Activated T-cell treated with anti-CD3 and anti-CD28 coated beads, Interleukin-2, amount 50 U/mL, for 72 hours (primary cell): ENCODE data around the gene RALGPS1. TPM values are rescaled to one million over a fixed set of nuclear protein-coding genes. Genes with fewer than 3 reads are reported as not detected.

Experiments used
- ATAC-seq, 2 donors: fragments of 150-1000 bp; cut with Tn5 transposase; replicated peaks in 1 of 2; 2 replicates each; pipeline ENCODE4 v1.10.0; 2021; ENCODE audit warnings: moderate library complexity in 2 of 2, mild to moderate bottlenecking in 1 of 2
- DNase-seq, 2 donors: peaks; one replicate each; pipeline ENCODE4 v3.0.0; 2021 to 2022; ENCODE audit warnings: mixed read lengths in 1 of 2
- H3K27ac Mint-ChIP-seq: one replicate; pipeline ENCODE4 v1.8.0; 2022; ENCODE audit warnings: mild to moderate bottlenecking, moderate library complexity, mixed read lengths
- H3K27me3 Mint-ChIP-seq: one replicate; pipeline ENCODE4 v1.8.0; 2022; ENCODE audit warnings: low read depth, mixed read lengths
- H3K36me3 Mint-ChIP-seq, 2 donors: one replicate each; pipeline ENCODE4 v1.8.0; 2022; ENCODE audit warnings: mixed read lengths in 2 of 2, mild to moderate bottlenecking in 1 of 2; ENCODE audit not compliant: insufficient read depth in 2 of 2
- H3K4me1 Mint-ChIP-seq: one replicate; pipeline ENCODE4 v1.8.0; 2022; ENCODE audit warnings: low read depth, mixed read lengths
- H3K4me3 Mint-ChIP-seq, 2 donors: one replicate each; pipeline ENCODE4 v1.8.0; 2022; ENCODE audit warnings: mild to moderate bottlenecking in 2 of 2, mixed read lengths in 2 of 2, moderate library complexity in 2 of 2
- H3K9me3 Mint-ChIP-seq, 2 donors: one replicate each; pipeline ENCODE4 v1.8.0; 2022; ENCODE audit warnings: mixed read lengths in 2 of 2
- total RNA-seq, 2 donors: library from RNA; stranded (reverse); gene quantifications; one replicate each; pipeline ENCODE4 v1.2.3, GENCODE V29; 2022

Gene RALGPS1
- total RNA-seq, 2 donors from 2014 or later: 3.3 to 3.4 TPM

- ATAC-seq (no peak), DNase-seq (no peak)
- no peaks in the 10 kb centered on the region for H3K4me1 Mint-ChIP-seq
- H3K27me3 Mint-ChIP-seq: peaks cover 25% of the 10 kb centered on the region
- H3K36me3 Mint-ChIP-seq: no peaks in the 10 kb centered on the region
- H3K27ac Mint-ChIP-seq: no peak overlapping the region
- no peak overlapping the region for H3K4me3 Mint-ChIP-seq
- H3K9me3 Mint-ChIP-seq: no peaks in the 10 kb centered on the region
These were observed 294.6 kb downstream of the RALGPS1 start for GRCh38 chr9:127209220-127209619.

DNA sequence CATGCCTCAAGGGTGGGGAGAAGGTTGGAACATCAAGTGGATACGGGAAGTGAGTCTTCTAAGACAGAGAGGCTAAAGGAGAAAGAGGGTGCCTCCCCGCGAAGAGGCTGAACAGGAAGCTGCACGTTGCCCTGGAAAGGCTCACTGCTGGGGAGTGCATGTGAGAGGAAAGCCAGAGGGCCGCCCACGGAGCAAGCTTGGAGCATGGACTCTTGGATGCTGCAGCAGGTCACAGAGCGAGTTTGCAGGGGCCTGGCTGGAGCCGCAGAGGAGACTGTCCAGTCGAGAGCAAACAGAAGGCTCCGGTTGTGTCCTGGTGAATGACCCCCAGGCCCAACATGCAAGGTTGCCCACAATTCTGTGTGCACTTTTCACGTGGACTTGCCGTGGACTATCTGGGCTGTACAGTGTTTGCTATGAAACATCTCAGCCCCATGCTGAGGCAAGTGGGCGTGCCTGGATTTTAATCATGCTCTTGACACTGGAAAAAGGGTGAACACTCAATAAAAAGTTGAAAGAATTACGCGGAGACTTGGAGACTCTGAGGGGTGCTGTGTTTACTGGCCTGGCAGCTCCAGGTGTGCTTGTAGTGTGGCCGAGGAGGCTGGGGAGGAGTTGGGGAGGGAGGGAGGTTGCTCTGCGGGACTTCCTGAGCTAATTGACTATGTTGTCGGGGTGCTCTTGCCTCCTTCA lies 295.5 kb downstream of the RALGPS1 start:
- Mint-ChIP-seq H3K4me1 (peaks cover 7% of the 10 kb centered on the region), H3K9me3 (no peaks in the 10 kb centered on the region), H3K27me3 (peaks cover 25% of the 10 kb centered on the region), H3K27ac (no peak overlapping the region), H3K4me3 (no peak overlapping the region), H3K36me3 (no peaks in the 10 kb centered on the region)
- DNase-seq (no peak), ATAC-seq (no peak)

GRCh38 chr9:127210851-127211730 lies 296.5 kb downstream of the RALGPS1 start:
- H3K9me3 Mint-ChIP-seq: no peaks in the 10 kb centered on the region
- no peak overlapping the region for H3K4me3 Mint-ChIP-seq
- peaks cover 7% of the 10 kb centered on the region for H3K4me1 Mint-ChIP-seq
- ATAC-seq (no peak), DNase-seq (no peak)
- H3K36me3 Mint-ChIP-seq: no peaks in the 10 kb centered on the region
- peaks cover 15% of the 10 kb centered on the region for H3K27me3 Mint-ChIP-seq
- H3K27ac Mint-ChIP-seq: no peak overlapping the region

DNA sequence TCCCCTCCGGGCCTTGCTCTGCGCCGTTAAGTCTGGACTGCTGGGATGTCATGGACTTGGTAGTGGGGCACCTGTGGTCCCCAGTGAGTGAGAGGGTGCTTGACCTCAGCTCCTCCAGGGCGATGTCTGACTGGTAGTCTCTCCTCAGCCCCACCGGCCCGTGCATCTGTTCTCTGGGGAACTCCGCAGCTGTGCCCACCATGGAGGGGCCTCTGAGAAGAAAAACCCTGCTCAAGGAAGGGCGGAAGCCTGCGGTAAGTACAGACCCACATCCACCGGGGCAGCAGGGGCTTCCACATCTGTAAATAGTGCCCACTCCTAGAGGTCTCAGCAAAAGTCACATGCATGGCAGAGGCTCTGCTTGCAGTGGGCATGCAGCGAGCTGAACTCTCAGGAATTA lies 297.4 kb downstream of the RALGPS1 start:
- Mint-ChIP-seq H3K4me1 (peaks cover 7% of the 10 kb centered on the region), H3K27ac (no peak overlapping the region), H3K36me3 (no peaks in the 10 kb centered on the region), H3K27me3 (peaks cover 20% of the 10 kb centered on the region), H3K9me3 (no peaks in the 10 kb centered on the region), H3K4me3 (no peak overlapping the region)
- ATAC-seq (no peak), DNase-seq (no peak)

GRCh38 chr9:127212453-127212852 lies 297.9 kb downstream of the RALGPS1 start:
- H3K27me3 Mint-ChIP-seq: peaks cover 20% of the 10 kb centered on the region
- no peak overlapping the region for H3K27ac Mint-ChIP-seq
- no peak for ATAC-seq
- H3K9me3 Mint-ChIP-seq: no peaks in the 10 kb centered on the region
- H3K4me3 Mint-ChIP-seq: no peak overlapping the region
- no peak for DNase-seq
- peaks cover 7% of the 10 kb centered on the region for H3K4me1 Mint-ChIP-seq
- H3K36me3 Mint-ChIP-seq: no peaks in the 10 kb centered on the region

DNA sequence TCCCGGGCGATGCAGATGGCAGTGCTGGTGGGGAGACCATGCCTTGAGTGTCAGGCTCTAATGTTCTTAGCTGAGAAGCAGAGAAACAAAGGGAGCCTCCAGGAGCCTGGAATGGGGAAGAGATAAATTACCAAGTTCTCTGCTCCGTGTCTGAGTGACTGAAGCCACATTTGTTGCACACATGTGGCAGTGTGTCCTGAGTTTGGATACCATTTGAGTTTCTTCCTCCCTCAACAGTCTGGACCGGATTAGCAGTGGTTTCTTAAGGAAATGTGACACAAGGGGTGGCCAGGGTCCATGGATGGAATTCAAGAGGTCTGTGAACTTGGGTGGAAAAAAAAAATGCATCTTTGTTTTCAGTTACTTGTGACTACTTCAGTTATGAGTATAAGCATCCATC lies 299.3 kb downstream of the RALGPS1 start:
- Mint-ChIP-seq H3K27me3 (peaks cover 20% of the 10 kb centered on the region), H3K27ac (no peak overlapping the region), H3K4me3 (no peak overlapping the region), H3K36me3 (no peaks in the 10 kb centered on the region), H3K9me3 (no peaks in the 10 kb centered on the region), H3K4me1 (peaks cover 7% of the 10 kb centered on the region)
- ATAC-seq: no peak
- DNase-seq: no peak

- Mint-ChIP-seq H3K27ac (no peak overlapping the region), H3K27me3 (peaks cover 20% of the 10 kb centered on the region), H3K4me3 (no peak overlapping the region), H3K36me3 (no peaks in the 10 kb centered on the region), H3K9me3 (no peaks in the 10 kb centered on the region), H3K4me1 (peaks cover 7% of the 10 kb centered on the region)
- ATAC-seq (peak; percentile 63 to 78), DNase-seq (peak; percentile 69 to 72)
These were observed 300.1 kb downstream of the RALGPS1 start for GRCh38 chr9:127214421-127215267.

GRCh38 chr9:127215268-127216209 lies 301.0 kb downstream of the RALGPS1 start:
- Mint-ChIP-seq H3K4me1 (peaks cover 7% of the 10 kb centered on the region), H3K27ac (no peak overlapping the region), H3K27me3 (peaks cover 19% of the 10 kb centered on the region), H3K36me3 (no peaks in the 10 kb centered on the region), H3K9me3 (no peaks in the 10 kb centered on the region), H3K4me3 (no peak overlapping the region)
- no peak for DNase-seq
- ATAC-seq: no peak

GRCh38 chr9:127216210-127216887 lies 301.8 kb downstream of the RALGPS1 start:
- DNase-seq (no peak), ATAC-seq (no peak)
- Mint-ChIP-seq H3K4me1 (peaks cover 8% of the 10 kb centered on the region), H3K4me3 (no peak overlapping the region), H3K9me3 (no peaks in the 10 kb centered on the region), H3K27ac (no peak overlapping the region), H3K27me3 (peaks cover 13% of the 10 kb centered on the region), H3K36me3 (no peaks in the 10 kb centered on the region)

- Mint-ChIP-seq H3K36me3 (no peaks in the 10 kb centered on the region), H3K27me3 (peaks cover 13% of the 10 kb centered on the region), H3K27ac (no peak overlapping the region), H3K9me3 (no peaks in the 10 kb centered on the region), H3K4me1 (peaks cover 13% of the 10 kb centered on the region), H3K4me3 (no peak overlapping the region)
- no peak for ATAC-seq
- DNase-seq: no peak
These were observed 302.3 kb downstream of the RALGPS1 start for GRCh38 chr9:127216888-127217217.

- no peak for ATAC-seq
- Mint-ChIP-seq H3K9me3 (no peaks in the 10 kb centered on the region), H3K4me3 (no peak overlapping the region), H3K4me1 (peaks cover 27% of the 10 kb centered on the region), H3K27me3 (peaks cover 18% of the 10 kb centered on the region), H3K27ac (no peak overlapping the region), H3K36me3 (no peaks in the 10 kb centered on the region)
- DNase-seq: no peak
These were observed 304.2 kb downstream of the RALGPS1 start for GRCh38 chr9:127218818-127219217.

GRCh38 chr9:127219520-127219919 lies 304.9 kb downstream of the RALGPS1 start:
- DNase-seq (no peak), ATAC-seq (no peak)
- H3K4me3 Mint-ChIP-seq: no peak overlapping the region
- no peak overlapping the region for H3K27ac Mint-ChIP-seq
- no peaks in the 10 kb centered on the region for H3K9me3 Mint-ChIP-seq
- H3K4me1 Mint-ChIP-seq: peaks cover 31% of the 10 kb centered on the region
- H3K36me3 Mint-ChIP-seq: no peaks in the 10 kb centered on the region
- peaks cover 16% of the 10 kb centered on the region for H3K27me3 Mint-ChIP-seq
